ENCODE results near the gene HELZ2. TPM values are rescaled to one million over a fixed set of nuclear protein-coding genes. Genes with fewer than 3 reads are reported as not detected.
"Not testable (repeated sequence)": the region's sequence is repeated elsewhere in the genome, so short reads cannot be mapped to it uniquely, and the experiment has no call there.

The HELZ2 gene
- total RNA-seq, 1 donor from 2014 or later: 28.9 TPM

- Mint-ChIP-seq H3K4me3 (no peak overlapping the region), H3K27me3 (no peaks in the 10 kb centered on the region), H3K27ac (no peak overlapping the region), H3K36me3 (ENCODE audit: low read depth) (peaks cover 51% of the 10 kb centered on the region), H3K9me3 (no peaks in the 10 kb centered on the region), H3K4me1 (peaks cover 11% of the 10 kb centered on the region)
- DNase-seq (no peak), ATAC-seq (ENCODE audit: low read depth) (no peak)
- ChIA-PET CTCF (no interaction called here), POLR2A (no interaction called here)
- intact Hi-C loops (cut with micrococcal nuclease): no loop called here
- TF ChIP-seq, protein P1, sequence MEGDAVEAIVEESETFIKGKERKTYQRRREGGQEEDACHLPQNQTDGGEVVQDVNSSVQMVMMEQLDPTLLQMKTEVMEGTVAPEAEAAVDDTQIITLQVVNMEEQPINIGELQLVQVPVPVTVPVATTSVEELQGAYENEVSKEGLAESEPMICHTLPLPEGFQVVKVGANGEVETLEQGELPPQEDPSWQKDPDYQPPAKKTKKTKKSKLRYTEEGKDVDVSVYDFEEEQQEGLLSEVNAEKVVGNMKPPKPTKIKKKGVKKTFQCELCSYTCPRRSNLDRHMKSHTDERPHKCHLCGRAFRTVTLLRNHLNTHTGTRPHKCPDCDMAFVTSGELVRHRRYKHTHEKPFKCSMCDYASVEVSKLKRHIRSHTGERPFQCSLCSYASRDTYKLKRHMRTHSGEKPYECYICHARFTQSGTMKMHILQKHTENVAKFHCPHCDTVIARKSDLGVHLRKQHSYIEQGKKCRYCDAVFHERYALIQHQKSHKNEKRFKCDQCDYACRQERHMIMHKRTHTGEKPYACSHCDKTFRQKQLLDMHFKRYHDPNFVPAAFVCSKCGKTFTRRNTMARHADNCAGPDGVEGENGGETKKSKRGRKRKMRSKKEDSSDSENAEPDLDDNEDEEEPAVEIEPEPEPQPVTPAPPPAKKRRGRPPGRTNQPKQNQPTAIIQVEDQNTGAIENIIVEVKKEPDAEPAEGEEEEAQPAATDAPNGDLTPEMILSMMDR (IDR thresholded peaks at IDR 0.05): no peak
Measured at GRCh38 chr20:63619505-63619904, 45.5 kb upstream of the HELZ2 start.

DNA sequence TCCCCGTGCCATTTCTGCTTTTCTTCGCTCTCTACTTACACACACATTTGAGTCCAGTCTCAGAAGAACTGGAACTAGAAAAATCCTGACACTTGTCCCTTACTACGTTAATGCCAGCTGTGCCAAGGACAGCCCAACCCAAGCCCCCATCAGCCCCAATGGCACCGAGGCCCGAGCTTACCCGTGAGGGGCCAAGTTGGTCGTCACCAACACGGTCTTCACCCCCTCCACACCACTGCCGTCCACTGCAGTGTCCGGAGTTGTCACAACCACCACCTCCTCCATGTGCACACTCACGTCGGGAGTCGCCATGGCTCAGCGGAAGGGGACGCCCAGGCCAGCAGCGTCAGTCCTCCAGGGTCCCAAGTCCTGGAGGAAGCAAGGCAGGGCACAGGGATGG lies 45.0 kb upstream of the HELZ2 start:
- DNase-seq (no peak), ATAC-seq (ENCODE audit: low read depth) (no peak)
- Mint-ChIP-seq H3K36me3 (ENCODE audit: low read depth) (peaks cover 51% of the 10 kb centered on the region), H3K9me3 (no peaks in the 10 kb centered on the region), H3K27ac (no peak overlapping the region), H3K4me3 (no peak overlapping the region), H3K27me3 (no peaks in the 10 kb centered on the region), H3K4me1 (peaks cover 11% of the 10 kb centered on the region)
- CTCF ChIA-PET: interaction anchor here (2.1 kb wide), 1 partner anchor 23 kb away, joined by 6 read pairs; no protein-coding TSS in a partner anchor
- TF ChIP-seq, protein P1 (IDR thresholded peaks at IDR 0.05): no peak
- POLR2A ChIA-PET: interaction anchor here (1.4 kb wide), 1 partner anchor 22 kb away, joined by 3 read pairs; no protein-coding TSS in a partner anchor
- intact Hi-C loops (cut with micrococcal nuclease): no loop called here

DNA sequence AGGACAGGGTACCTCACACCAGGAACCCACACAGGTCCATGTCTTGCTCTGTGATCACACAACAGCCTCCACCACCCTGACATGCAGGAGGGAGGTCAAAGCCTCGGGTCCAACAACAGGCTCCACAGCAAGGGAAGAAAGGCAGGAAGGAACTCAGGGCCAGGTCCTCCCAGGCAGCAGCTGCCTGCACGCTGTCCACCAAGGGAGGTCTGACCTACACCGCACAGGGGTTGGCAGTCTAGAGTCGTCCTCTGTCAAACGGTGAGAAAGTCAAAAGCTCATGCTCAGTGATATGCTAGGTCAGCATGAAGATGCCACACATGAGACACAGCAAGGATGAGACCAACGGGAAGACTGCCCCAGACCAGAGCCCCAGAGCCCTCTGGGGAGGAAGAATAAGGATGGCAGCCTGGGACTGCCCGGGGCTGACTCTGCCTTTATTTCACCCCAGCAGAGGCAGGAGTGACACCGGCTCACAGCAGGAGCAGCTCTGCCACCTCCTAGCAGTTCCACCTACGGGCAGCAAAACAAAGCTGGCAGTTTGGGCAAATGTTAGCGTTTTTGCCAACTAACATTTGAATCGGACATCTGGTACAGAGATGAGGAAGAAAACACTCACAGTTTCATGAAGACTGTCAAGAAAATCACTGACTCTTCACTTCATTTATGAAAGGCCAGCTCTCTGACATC lies 44.4 kb upstream of the HELZ2 start:
- H3K4me1 Mint-ChIP-seq: peaks cover 11% of the 10 kb centered on the region
- ATAC-seq (ENCODE audit: low read depth) (no peak), DNase-seq (no peak)
- POLR2A ChIA-PET: interaction anchor here (1.1 to 1.4 kb wide), 3 partner anchors 21 to 80 kb away, joined by 3 to 6 read pairs (median 3); no protein-coding TSS in a partner anchor
- H3K4me3 Mint-ChIP-seq: no peak overlapping the region
- no peaks in the 10 kb centered on the region for H3K9me3 Mint-ChIP-seq
- H3K36me3 Mint-ChIP-seq (ENCODE audit: low read depth): peaks cover 53% of the 10 kb centered on the region
- CTCF ChIA-PET: interaction anchor here (2.1 kb wide), 1 partner anchor 24 kb away, joined by 6 read pairs; no protein-coding TSS in a partner anchor
- H3K27me3 Mint-ChIP-seq: no peaks in the 10 kb centered on the region
- H3K27ac Mint-ChIP-seq: no peak overlapping the region
- intact Hi-C loops (cut with micrococcal nuclease): no loop called here
- TF ChIP-seq, protein P1 (IDR thresholded peaks at IDR 0.05): no peak

DNA sequence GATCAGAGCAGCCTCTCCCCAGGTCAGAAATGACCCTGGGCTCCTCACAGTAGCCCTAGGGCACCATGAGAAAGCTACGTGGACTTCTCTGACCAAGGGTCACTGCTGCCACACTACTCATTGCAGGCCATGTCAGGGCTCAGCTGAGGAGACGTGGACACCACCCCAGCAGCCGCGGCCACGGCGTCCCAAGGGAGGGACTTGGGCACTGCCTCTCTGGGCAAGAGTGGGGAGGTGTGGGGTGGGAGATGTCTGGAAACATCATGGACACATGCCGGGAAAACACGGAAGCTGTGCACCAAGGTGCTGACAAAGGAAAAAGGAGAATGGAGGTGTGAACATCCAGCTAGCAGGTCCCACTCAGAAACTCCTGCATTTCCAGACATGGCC lies 43.8 kb upstream of the HELZ2 start:
- CTCF ChIA-PET: interaction anchor here (2.1 kb wide), 1 partner anchor 25 kb away, joined by 6 read pairs; no protein-coding TSS in a partner anchor
- TF ChIP-seq, protein P1 (IDR thresholded peaks at IDR 0.05): no peak
- H3K4me1 Mint-ChIP-seq: peaks cover 10% of the 10 kb centered on the region
- H3K4me3 Mint-ChIP-seq: no peak overlapping the region
- DNase-seq: no peak
- H3K27ac Mint-ChIP-seq: no peak overlapping the region
- POLR2A ChIA-PET: interaction anchor here (1.1 to 1.4 kb wide), 4 partner anchors 22 to 79 kb away, joined by 3 to 6 read pairs (median 3); no protein-coding TSS in a partner anchor
- H3K9me3 Mint-ChIP-seq: no peaks in the 10 kb centered on the region
- H3K27me3 Mint-ChIP-seq: no peaks in the 10 kb centered on the region
- intact Hi-C loops (cut with micrococcal nuclease): no loop called here
- ATAC-seq (ENCODE audit: low read depth): no peak
- H3K36me3 Mint-ChIP-seq (ENCODE audit: low read depth): peaks cover 57% of the 10 kb centered on the region

DNA sequence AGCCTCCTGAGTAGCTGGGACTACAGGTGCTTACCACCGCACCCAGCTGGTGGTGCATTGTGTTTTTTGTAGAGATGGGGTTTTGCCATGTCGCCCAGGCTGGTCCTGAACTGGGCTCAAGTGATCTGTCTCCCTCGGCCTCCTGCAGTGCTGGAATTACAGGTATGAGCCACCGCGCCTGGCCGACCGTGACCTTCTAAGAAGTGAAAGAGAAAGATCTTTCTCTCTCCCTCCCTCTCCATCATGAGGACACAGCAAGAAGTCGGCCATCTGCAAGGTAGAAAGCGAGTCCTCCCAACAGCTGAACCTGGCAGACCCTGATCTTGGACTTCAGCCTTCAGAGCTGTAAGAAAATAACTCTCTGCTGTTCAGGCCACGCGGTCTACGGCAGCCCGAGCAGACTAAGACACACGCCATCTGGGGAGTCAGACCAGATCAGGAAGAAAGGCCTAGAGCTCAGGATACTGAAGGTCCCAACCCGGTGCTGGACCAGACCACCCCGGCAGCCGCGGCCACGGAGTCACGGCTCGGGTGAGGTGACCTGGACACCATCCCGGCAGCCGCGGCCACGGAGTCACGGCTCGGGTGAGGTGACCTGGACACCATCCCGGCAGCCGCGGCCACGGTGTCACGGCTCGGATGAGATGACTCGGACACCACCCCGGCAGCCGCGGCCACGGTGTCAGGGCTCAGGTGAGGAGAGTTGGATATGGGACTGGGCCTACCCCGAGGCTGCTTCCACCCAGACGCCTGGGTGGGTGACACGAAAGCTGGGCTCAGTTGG lies 43.2 kb upstream of the HELZ2 start:
- CTCF ChIA-PET: interaction anchor here (2.1 kb wide), 1 partner anchor 25 kb away, joined by 6 read pairs; no protein-coding TSS in a partner anchor

GRCh38 chr20:63613863-63614594 lies 40.0 kb upstream of the HELZ2 start:
- H3K27me3 Mint-ChIP-seq; H3K4me1 Mint-ChIP-seq; DNase-seq; ATAC-seq (ENCODE audit: low read depth); H3K4me3 Mint-ChIP-seq; CTCF ChIA-PET; intact Hi-C loops (cut with micrococcal nuclease); H3K27ac Mint-ChIP-seq; H3K9me3 Mint-ChIP-seq: not testable (repeated sequence)
- POLR2A ChIA-PET: interaction anchor here (1.3 kb wide), 1 partner anchor 13 kb away, joined by 4 read pairs; the partner anchor contains the start of gene GMEB2
- peaks cover 45% of the 10 kb centered on the region for H3K36me3 Mint-ChIP-seq (ENCODE audit: low read depth)

More for the DNA sequence above, 43.2 kb upstream of the HELZ2 start:
- H3K9me3 Mint-ChIP-seq: no peaks in the 10 kb centered on the region
- ATAC-seq (ENCODE audit: low read depth) (no peak), DNase-seq (no peak)
- TF ChIP-seq, protein P1 (IDR thresholded peaks at IDR 0.05): no peak
- POLR2A ChIA-PET: interaction anchor here (0.7 to 1.1 kb wide), 4 partner anchors 14 to 421 kb away, joined by 3 to 6 read pairs (median 4); no protein-coding TSS in a partner anchor
- peaks cover 7% of the 10 kb centered on the region for H3K4me1 Mint-ChIP-seq
- intact Hi-C loops (cut with micrococcal nuclease): no loop called here
- H3K27ac Mint-ChIP-seq: peak overlapping the region; percentile 12
- H3K36me3 Mint-ChIP-seq (ENCODE audit: low read depth): peaks cover 53% of the 10 kb centered on the region
- H3K27me3 Mint-ChIP-seq: no peaks in the 10 kb centered on the region
- H3K4me3 Mint-ChIP-seq: no peak overlapping the region
